Astrocyte of the cerebellum (primary cell): ENCODE data around the gene ERMARD.

Experiments
- DNase-seq: peaks from one replicate; pipeline ENCODE4 v3.0.0-alpha.2; 2011; ENCODE audit warnings: low read depth
- H3K4me3 ChIP-seq: 2 replicates; pipeline ENCODE4 v1.5.1; 2011; ENCODE audit warnings: mild to moderate bottlenecking, low read depth, low read length, moderate library complexity
- in situ Hi-C: cut with HindIII; loops from 2 replicates; pipeline ENCODE4 v1.10.0; 2017; ENCODE audit warnings: low sequenced_read_pairs
- TF ChIP-seq, protein P1 (sequence below): IDR thresholded peaks from 2 replicates; pipeline ENCODE4 v1.5.1; 2012; ENCODE audit warnings: low read length, low read depth, moderate library complexity, mild to moderate bottlenecking; ENCODE audit errors: missing control alignments

Gene ERMARD

GRCh38 chr6:169714178-169714577 lies 37.2 kb upstream of the ERMARD start:
- in situ Hi-C loops, result no loop called here
- TF ChIP-seq, protein P1, sequence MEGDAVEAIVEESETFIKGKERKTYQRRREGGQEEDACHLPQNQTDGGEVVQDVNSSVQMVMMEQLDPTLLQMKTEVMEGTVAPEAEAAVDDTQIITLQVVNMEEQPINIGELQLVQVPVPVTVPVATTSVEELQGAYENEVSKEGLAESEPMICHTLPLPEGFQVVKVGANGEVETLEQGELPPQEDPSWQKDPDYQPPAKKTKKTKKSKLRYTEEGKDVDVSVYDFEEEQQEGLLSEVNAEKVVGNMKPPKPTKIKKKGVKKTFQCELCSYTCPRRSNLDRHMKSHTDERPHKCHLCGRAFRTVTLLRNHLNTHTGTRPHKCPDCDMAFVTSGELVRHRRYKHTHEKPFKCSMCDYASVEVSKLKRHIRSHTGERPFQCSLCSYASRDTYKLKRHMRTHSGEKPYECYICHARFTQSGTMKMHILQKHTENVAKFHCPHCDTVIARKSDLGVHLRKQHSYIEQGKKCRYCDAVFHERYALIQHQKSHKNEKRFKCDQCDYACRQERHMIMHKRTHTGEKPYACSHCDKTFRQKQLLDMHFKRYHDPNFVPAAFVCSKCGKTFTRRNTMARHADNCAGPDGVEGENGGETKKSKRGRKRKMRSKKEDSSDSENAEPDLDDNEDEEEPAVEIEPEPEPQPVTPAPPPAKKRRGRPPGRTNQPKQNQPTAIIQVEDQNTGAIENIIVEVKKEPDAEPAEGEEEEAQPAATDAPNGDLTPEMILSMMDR, result no peak
- H3K4me3 ChIP-seq, result no peak overlapping the region
- no peak for DNase-seq

- no peak for DNase-seq
- in situ Hi-C loops, result no loop called here
- TF ChIP-seq, protein P1, result no peak
- no peak overlapping the region for H3K4me3 ChIP-seq
Measured at GRCh38 chr6:169714595-169714994, 36.8 kb upstream of the ERMARD start.

- TF ChIP-seq, protein P1, result no peak
- no peak for DNase-seq
- in situ Hi-C loops, result no loop called here
- no peak overlapping the region for H3K4me3 ChIP-seq
Measured at GRCh38 chr6:169719117-169719516, 32.3 kb upstream of the ERMARD start.

- in situ Hi-C loops, result no loop called here
- TF ChIP-seq, protein P1, result no peak
- DNase-seq, result no peak
- no peak overlapping the region for H3K4me3 ChIP-seq
Measured at GRCh38 chr6:169720207-169720855, 31.1 kb upstream of the ERMARD start.

- in situ Hi-C loops, result no loop called here
- peak overlapping the region; percentile 72 for H3K4me3 ChIP-seq
- peak; percentile 67 for DNase-seq
- TF ChIP-seq, protein P1, result no peak
Measured at GRCh38 chr6:169722362-169723199, 28.8 kb upstream of the ERMARD start.

DNA sequence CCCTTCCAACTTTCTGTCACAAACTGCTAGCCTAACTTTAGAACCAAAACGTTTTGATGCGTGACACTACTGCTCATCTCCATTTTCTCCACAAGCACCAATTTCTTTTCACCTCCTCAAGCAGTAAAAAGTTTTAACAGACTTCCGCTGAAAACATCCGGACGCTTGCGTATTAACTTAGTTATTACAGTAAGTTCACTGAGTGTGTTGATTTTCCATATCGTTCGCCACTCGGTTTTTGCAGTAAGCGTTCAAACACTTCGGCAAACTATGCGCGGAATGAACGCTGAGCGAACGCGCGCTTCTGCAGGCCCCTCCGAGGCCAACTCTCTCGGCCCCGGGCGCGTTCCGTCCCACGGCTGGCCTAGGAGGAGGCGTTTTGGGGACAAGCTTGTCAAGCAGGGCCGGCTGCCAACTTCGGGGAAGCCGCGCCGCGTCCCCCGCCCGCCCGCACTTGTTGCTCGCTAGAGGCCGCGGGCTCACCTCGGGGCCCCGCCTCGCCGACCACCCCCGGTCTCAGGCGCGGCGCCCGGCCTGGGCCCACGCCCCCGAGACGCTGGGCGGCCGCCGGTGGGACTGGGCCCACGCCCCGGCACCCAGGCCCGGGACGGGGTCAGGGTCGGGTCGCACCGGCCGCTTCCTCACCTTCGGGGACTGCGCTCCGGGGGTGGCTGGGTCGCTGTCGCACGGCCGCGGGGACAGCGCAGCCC lies 28.1 kb upstream of the ERMARD start:
- DNase-seq, result no peak
- in situ Hi-C loops, result no loop called here
- H3K4me3 ChIP-seq, result peak overlapping the region; percentile 72
- TF ChIP-seq, protein P1, result no peak
